Chondrocyte (in vitro differentiated cells): ENCODE data around the gene PRDM2. TPM values are rescaled to one million over a fixed set of nuclear protein-coding genes. Genes with fewer than 3 reads are reported as not detected.

Source experiments
- DNase-seq: peaks from one replicate; pipeline ENCODE4 v3.0.0; 2021; ENCODE audit warnings: mixed read lengths, low spot score
- H3K27ac Mint-ChIP-seq: one replicate; pipeline ENCODE4 v1.8.0; 2021; ENCODE audit warnings: mild to moderate bottlenecking, moderate library complexity, mixed read lengths; ENCODE audit not compliant: unreplicated experiment
- H3K27me3 Mint-ChIP-seq: 2 replicates; pipeline ENCODE4 v1.8.0; 2021; ENCODE audit warnings: low read depth, mixed read lengths
- H3K36me3 Mint-ChIP-seq: 2 replicates; pipeline ENCODE4 v1.8.0; 2021; ENCODE audit warnings: low read depth, mixed read lengths
- H3K4me1 Mint-ChIP-seq: 2 replicates; pipeline ENCODE4 v1.8.0; 2021; ENCODE audit warnings: low read depth, mild to moderate bottlenecking, mixed read lengths
- H3K4me3 Mint-ChIP-seq: one replicate; pipeline ENCODE4 v1.8.0; 2021; ENCODE audit warnings: mild to moderate bottlenecking, moderate library complexity, mixed read lengths; ENCODE audit not compliant: unreplicated experiment
- H3K9me3 Mint-ChIP-seq: 2 replicates; pipeline ENCODE4 v1.8.0; 2021; ENCODE audit warnings: low read depth, mixed read lengths
- CTCF ChIP-seq: fragments of 200-600 bp; sonication (generic); IDR thresholded peaks from 2 replicates; pipeline ENCODE4 v1.5.0; 2021; ENCODE audit warnings: antibody characterized with exemption, mild to moderate bottlenecking, moderate library complexity
- total RNA-seq: library from RNA; stranded (reverse); gene quantifications from 3 replicates; pipeline ENCODE4 v1.2.1, GENCODE V29; 2021

PRDM2 gene
- total RNA-seq, 1 donor from 2014 or later, result 36.8 TPM

GRCh38 chr1:13808729-13809131 is 108.7 kb downstream of the PRDM2 start:
- Mint-ChIP-seq H3K27ac (no peak overlapping the region), H3K4me3 (no peak overlapping the region), H3K4me1 (no peaks in the 10 kb centered on the region), H3K36me3 (peaks cover 3% of the 10 kb centered on the region), H3K9me3 (no peaks in the 10 kb centered on the region), H3K27me3 (no peaks in the 10 kb centered on the region)
- DNase-seq, result no peak
- no peak for TF ChIP-seq CTCF

GRCh38 chr1:13809461-13810159 is 109.6 kb downstream of the PRDM2 start:
- peaks cover 3% of the 10 kb centered on the region for H3K36me3 Mint-ChIP-seq
- DNase-seq, result no peak
- peak; percentile 32 for TF ChIP-seq CTCF
- H3K9me3 Mint-ChIP-seq, result no peaks in the 10 kb centered on the region
- no peaks in the 10 kb centered on the region for H3K27me3 Mint-ChIP-seq
- H3K4me1 Mint-ChIP-seq, result no peaks in the 10 kb centered on the region
- H3K27ac Mint-ChIP-seq, result no peak overlapping the region
- H3K4me3 Mint-ChIP-seq, result no peak overlapping the region

- TF ChIP-seq CTCF, result no peak
- DNase-seq, result peak; percentile 66
- Mint-ChIP-seq H3K4me1 (no peaks in the 10 kb centered on the region), H3K27me3 (no peaks in the 10 kb centered on the region), H3K9me3 (no peaks in the 10 kb centered on the region), H3K27ac (no peak overlapping the region), H3K36me3 (peaks cover 3% of the 10 kb centered on the region), H3K4me3 (no peak overlapping the region)
Measured at GRCh38 chr1:13812456-13813397, 112.7 kb downstream of the PRDM2 start.

GRCh38 chr1:13813398-13814012 is 113.5 kb downstream of the PRDM2 start:
- Mint-ChIP-seq H3K36me3 (peaks cover 1% of the 10 kb centered on the region), H3K4me1 (no peaks in the 10 kb centered on the region), H3K9me3 (no peaks in the 10 kb centered on the region), H3K27me3 (no peaks in the 10 kb centered on the region), H3K4me3 (no peak overlapping the region), H3K27ac (no peak overlapping the region)
- TF ChIP-seq CTCF, result peak; percentile 78
- peak; percentile 71 for DNase-seq

GRCh38 chr1:13814131-13814530 is 114.1 kb downstream of the PRDM2 start:
- no peak for TF ChIP-seq CTCF
- no peak overlapping the region for H3K4me3 Mint-ChIP-seq
- peaks cover 2% of the 10 kb centered on the region for H3K36me3 Mint-ChIP-seq
- H3K4me1 Mint-ChIP-seq, result no peaks in the 10 kb centered on the region
- H3K27ac Mint-ChIP-seq, result no peak overlapping the region
- H3K27me3 Mint-ChIP-seq, result no peaks in the 10 kb centered on the region
- peak; percentile 71 for DNase-seq
- no peaks in the 10 kb centered on the region for H3K9me3 Mint-ChIP-seq
